Measurements from ENCODE around the gene RXRA. TPM values are rescaled to one million over a fixed set of nuclear protein-coding genes. Genes with fewer than 3 reads are reported as not detected.

RXRA gene
- total RNA-seq, 1 experiment from 2014 or later: 31.6 TPM

DNA sequence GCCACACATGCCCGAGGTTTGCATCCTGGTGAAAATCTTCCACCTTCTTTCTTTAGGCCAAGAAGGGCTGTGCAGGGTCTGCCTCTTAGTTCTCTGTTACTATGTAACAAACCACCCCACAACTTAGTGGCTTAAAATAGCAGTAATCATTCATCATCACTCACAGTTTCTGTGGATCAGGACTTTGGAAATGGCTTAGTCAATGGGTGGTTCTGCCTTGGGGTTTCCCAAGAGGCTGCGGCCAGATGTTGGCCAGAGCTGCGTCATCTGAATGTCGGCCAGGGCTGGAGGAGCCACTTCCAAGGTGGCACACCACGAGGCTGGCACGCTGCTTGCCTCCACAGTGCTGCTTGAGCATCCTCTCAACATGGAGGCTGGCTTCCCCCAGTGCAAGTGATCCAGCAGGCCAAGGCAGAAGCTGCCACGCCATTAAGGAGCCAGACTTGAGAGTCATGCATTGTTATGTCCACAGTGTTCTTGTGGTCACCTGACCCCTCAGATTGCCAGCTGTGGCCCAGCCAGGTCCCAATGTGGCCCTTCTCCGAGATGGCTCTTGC, 135.2 kb downstream of the RXRA start:
- no peak for TF ChIP-seq POLR2AphosphoS5 (IDR thresholded peaks at IDR 0.05; ENCODE audit: low read depth, low read length)
- TF ChIP-seq, protein P1, sequence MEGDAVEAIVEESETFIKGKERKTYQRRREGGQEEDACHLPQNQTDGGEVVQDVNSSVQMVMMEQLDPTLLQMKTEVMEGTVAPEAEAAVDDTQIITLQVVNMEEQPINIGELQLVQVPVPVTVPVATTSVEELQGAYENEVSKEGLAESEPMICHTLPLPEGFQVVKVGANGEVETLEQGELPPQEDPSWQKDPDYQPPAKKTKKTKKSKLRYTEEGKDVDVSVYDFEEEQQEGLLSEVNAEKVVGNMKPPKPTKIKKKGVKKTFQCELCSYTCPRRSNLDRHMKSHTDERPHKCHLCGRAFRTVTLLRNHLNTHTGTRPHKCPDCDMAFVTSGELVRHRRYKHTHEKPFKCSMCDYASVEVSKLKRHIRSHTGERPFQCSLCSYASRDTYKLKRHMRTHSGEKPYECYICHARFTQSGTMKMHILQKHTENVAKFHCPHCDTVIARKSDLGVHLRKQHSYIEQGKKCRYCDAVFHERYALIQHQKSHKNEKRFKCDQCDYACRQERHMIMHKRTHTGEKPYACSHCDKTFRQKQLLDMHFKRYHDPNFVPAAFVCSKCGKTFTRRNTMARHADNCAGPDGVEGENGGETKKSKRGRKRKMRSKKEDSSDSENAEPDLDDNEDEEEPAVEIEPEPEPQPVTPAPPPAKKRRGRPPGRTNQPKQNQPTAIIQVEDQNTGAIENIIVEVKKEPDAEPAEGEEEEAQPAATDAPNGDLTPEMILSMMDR (IDR thresholded peaks at IDR 0.05): no peak
- no peak for TF ChIP-seq SIN3A (IDR thresholded peaks at IDR 0.05; ENCODE audit: borderline replicate concordance, insufficient read depth, low read depth, low read length)
- TF ChIP-seq TCF7L2 (IDR thresholded peaks at IDR 0.05; ENCODE audit: low read depth, low read length): no peak
- TF ChIP-seq, protein P2, sequence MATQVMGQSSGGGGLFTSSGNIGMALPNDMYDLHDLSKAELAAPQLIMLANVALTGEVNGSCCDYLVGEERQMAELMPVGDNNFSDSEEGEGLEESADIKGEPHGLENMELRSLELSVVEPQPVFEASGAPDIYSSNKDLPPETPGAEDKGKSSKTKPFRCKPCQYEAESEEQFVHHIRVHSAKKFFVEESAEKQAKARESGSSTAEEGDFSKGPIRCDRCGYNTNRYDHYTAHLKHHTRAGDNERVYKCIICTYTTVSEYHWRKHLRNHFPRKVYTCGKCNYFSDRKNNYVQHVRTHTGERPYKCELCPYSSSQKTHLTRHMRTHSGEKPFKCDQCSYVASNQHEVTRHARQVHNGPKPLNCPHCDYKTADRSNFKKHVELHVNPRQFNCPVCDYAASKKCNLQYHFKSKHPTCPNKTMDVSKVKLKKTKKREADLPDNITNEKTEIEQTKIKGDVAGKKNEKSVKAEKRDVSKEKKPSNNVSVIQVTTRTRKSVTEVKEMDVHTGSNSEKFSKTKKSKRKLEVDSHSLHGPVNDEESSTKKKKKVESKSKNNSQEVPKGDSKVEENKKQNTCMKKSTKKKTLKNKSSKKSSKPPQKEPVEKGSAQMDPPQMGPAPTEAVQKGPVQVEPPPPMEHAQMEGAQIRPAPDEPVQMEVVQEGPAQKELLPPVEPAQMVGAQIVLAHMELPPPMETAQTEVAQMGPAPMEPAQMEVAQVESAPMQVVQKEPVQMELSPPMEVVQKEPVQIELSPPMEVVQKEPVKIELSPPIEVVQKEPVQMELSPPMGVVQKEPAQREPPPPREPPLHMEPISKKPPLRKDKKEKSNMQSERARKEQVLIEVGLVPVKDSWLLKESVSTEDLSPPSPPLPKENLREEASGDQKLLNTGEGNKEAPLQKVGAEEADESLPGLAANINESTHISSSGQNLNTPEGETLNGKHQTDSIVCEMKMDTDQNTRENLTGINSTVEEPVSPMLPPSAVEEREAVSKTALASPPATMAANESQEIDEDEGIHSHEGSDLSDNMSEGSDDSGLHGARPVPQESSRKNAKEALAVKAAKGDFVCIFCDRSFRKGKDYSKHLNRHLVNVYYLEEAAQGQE (IDR thresholded peaks at IDR 0.05; ENCODE audit: insufficient read depth in 1 of 2, low read depth in 2 of 2, low read length in 1 of 2): no peak
- H3K4me1 ChIP-seq (ENCODE audit: control insufficient read depth, insufficient read depth, low read length): no peaks in the 10 kb centered on the region
- DNase-seq (ENCODE audit: low read depth, low spot score) (no peak), ATAC-seq (no peak)
- no peak overlapping the region for H3K4me3 ChIP-seq (ENCODE audit: low read depth in 2 of 2, low read length in 2 of 2)
- intact Hi-C loops (cut with micrococcal nuclease; ENCODE audit: unreplicated experiment): no loop called here
- H3K27me3 ChIP-seq (ENCODE audit: control insufficient read depth, insufficient read depth, low read length): no peaks in the 10 kb centered on the region
- no peaks in the 10 kb centered on the region for H3K36me3 ChIP-seq (ENCODE audit: control insufficient read depth, insufficient read depth, low read length)
- ChIA-PET POLR2A (no interaction called here), CTCF (no interaction called here)
- H3K9me3 ChIP-seq (ENCODE audit: control insufficient read depth, insufficient read depth, low read depth, low read length): no peaks in the 10 kb centered on the region
- BruUV-seq (replicated peaks): no TSS peak
- H3K27ac ChIP-seq (ENCODE audit: low read length): no peak overlapping the region
- in situ Hi-C loops (cut with HindIII; ENCODE audit: low pct_unique_long_range_greater_than_20kb, low sequenced_read_pairs): no loop called here

DNA sequence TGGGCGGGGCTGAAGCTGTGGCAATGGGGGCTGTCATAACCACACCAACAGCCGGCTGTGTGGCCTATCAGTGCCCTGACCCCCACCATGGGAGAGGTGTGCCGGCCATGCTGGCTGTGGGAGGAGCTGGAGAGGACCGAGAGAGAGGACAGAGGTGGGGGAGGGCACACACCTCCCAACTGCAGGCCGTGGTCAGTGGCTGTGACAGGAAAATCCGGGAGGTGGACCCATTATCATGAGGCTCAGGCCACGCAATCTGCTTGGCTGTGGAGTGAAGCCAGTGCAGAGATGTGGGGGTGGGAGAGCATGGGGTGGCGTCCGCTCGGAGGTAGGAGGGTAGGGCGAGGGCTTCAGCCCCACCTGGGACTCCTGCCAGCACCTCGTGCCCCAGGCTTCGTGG, 136.1 kb downstream of the RXRA start:
- DNase-seq (ENCODE audit: low read depth, low spot score) (no peak), ATAC-seq (no peak)
- no peaks in the 10 kb centered on the region for H3K36me3 ChIP-seq (ENCODE audit: control insufficient read depth, insufficient read depth, low read length)
- no peak overlapping the region for H3K4me3 ChIP-seq (ENCODE audit: low read depth in 2 of 2, low read length in 2 of 2)
- no peaks in the 10 kb centered on the region for H3K9me3 ChIP-seq (ENCODE audit: control insufficient read depth, insufficient read depth, low read depth, low read length)
- H3K27ac ChIP-seq (ENCODE audit: low read length): no peak overlapping the region
- intact Hi-C loops (cut with micrococcal nuclease; ENCODE audit: unreplicated experiment): no loop called here
- CTCF ChIA-PET: no interaction called here
- in situ Hi-C loops (cut with HindIII; ENCODE audit: low pct_unique_long_range_greater_than_20kb, low sequenced_read_pairs): no loop called here
- BruUV-seq (replicated peaks): no TSS peak
- TF ChIP-seq POLR2AphosphoS5 (IDR thresholded peaks at IDR 0.05; ENCODE audit: low read depth, low read length) (no peak), SIN3A (IDR thresholded peaks at IDR 0.05; ENCODE audit: borderline replicate concordance, insufficient read depth, low read depth, low read length) (no peak), TCF7L2 (IDR thresholded peaks at IDR 0.05; ENCODE audit: low read depth, low read length) (no peak)
- TF ChIP-seq, protein P1 (IDR thresholded peaks at IDR 0.05): no peak
- TF ChIP-seq, protein P2 (IDR thresholded peaks at IDR 0.05; ENCODE audit: insufficient read depth in 1 of 2, low read depth in 2 of 2, low read length in 1 of 2): no peak
- no peaks in the 10 kb centered on the region for H3K27me3 ChIP-seq (ENCODE audit: control insufficient read depth, insufficient read depth, low read length)
- H3K4me1 ChIP-seq (ENCODE audit: control insufficient read depth, insufficient read depth, low read length): no peaks in the 10 kb centered on the region
- POLR2A ChIA-PET: no interaction called here

Measured in Panc1 (cell line).